Measurements from ENCODE around the gene PRX.
A peak's percentile ranks its signal among the peaks of the same experiment; 100 is the strongest.

PRX gene

GRCh38 chr19:40365613-40366401 lies 47.4 kb downstream of the PRX start:
- peak; percentile 89 for DNase-seq (ENCODE audit: low spot score)

- DNase-seq (ENCODE audit: low spot score): no peak
Observed at GRCh38 chr19:40365010-40365409, 48.2 kb downstream of the PRX start.

GRCh38 chr19:40363069-40363468 lies 50.1 kb downstream of the PRX start:
- no peak for DNase-seq (ENCODE audit: low spot score)

- no peak for DNase-seq (ENCODE audit: low spot score)
Observed at GRCh38 chr19:40362160-40362559, 51.0 kb downstream of the PRX start.

GRCh38 chr19:40360708-40361241 lies 52.4 kb downstream of the PRX start:
- DNase-seq (ENCODE audit: low spot score): no peak

GRCh38 chr19:40360020-40360707 lies 53.0 kb downstream of the PRX start:
- DNase-seq (ENCODE audit: low spot score): no peak

GRCh38 chr19:40358773-40359172 lies 54.4 kb downstream of the PRX start:
- DNase-seq (ENCODE audit: low spot score): no peak

GRCh38 chr19:40357640-40358039 lies 55.5 kb downstream of the PRX start:
- no peak for DNase-seq (ENCODE audit: low spot score)

GRCh38 chr19:40356681-40357595 lies 56.2 kb downstream of the PRX start:
- no peak for DNase-seq (ENCODE audit: low spot score)

- DNase-seq (ENCODE audit: low spot score): no peak
Observed at GRCh38 chr19:40355975-40356680, 57.0 kb downstream of the PRX start.

GRCh38 chr19:40348961-40349507 lies 64.1 kb downstream of the PRX start:
- DNase-seq (ENCODE audit: low spot score): peak; percentile 55

- DNase-seq (ENCODE audit: low spot score): peak; percentile 100
Observed at GRCh38 chr19:40348125-40348913, 64.9 kb downstream of the PRX start, which contains the start of the genes C19orf47 and PLD3. Gene C19orf47 (minus strand): TSS chr19:40348397. CDS start chr19:40341857, 6,540 bp downstream. Gene PLD3 (plus strand): TSS chr19:40348695. CDS start chr19:40366484, 17,789 bp downstream.

- DNase-seq (ENCODE audit: low spot score): no peak
Observed at GRCh38 chr19:40344422-40344821, 68.8 kb downstream of the PRX start.
